Measurements from ENCODE around the gene CFAP97D1.

Gene CFAP97D1

DNA sequence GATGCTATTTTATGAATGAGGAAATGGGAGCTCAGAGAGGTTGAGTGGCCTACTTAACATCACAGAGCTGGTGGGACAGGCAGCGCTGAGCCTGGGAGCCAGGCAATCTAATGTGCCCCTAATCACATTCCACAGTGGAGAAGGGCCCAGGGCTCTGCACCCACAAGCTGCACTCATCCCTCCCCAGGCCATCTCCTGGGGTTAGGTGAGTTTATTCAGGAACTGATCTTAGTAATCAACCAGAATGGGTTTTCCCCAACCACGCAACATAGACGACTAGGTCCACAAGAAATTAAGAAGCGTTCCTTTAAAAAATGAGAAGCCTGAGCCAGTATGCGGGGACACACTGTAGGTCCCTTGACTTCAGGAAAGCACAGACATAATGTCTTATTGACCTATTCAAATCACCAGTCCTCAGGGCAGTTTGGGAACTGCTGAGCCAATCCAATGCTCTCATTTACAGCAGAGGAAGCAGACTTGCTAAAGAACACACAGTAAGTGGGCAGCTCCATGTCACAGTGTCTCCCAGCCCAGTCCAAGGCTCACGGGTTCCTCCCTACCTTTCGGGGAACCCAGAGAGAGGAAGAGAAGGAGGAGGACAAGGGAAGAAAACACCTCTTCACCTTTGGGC, 50.4 kb downstream of the CFAP97D1 start:
- DNase-seq, result peak; percentile 30

DNA sequence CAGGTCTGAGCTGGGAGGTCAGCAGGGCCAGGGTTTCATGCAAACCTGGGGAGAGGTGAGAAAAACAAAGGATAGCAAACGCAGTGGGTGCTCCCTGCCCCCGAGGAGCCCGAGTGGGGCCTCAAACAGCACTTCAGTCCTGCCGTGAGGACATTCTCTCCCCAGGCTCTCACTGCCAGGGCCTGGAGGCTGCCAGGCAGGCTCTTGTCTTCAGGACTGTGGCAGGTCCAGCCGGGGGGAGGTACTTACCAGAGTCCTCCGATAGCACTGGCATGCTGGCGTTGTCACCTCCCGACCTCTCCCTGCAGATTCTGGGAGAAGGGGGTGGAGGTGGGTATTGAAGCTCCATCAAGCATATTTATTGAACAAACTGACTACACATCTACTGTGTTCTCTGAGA, 51.4 kb downstream of the CFAP97D1 start:
- DNase-seq, result no peak

DNA sequence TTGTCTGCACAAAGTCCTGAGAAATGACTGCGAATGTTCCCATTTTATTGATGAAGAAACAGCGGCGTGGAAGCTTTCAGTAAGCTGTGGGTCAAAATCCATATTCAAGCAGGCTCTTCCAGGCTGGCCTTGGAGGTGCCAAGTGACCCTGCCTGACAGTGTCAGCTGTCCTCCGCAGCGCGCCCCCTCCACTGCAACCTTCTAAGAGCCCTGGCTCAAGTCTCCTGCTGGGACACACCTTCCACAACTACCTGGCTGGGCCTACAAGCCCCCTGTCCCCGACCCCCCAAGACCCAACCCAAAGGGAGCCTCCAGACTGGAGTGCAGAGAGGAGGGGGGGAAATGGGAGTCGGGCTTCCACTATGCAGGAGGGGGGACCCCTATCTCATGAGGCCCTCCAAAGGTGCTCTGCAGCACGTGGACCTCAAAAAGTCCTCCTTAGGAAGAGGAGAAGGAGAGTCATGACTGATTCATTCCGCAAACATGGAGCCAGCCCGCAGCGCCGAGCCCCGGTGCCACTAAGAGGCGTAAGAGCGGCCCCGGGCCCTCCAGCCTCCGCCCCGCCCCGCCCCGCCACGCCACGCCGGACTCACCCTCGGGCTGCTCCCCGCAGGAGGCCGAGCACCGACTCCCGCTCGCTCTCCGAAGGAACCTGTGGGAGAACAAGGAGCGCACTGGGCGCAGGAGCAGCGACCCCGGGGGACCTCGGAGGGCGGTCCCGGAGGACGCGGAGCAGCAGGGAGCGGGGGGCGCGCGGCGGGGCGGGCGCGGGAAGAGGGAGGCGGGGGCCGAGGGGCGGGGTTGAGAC, 52.1 kb downstream of the CFAP97D1 start:
- no peak for DNase-seq

DNA sequence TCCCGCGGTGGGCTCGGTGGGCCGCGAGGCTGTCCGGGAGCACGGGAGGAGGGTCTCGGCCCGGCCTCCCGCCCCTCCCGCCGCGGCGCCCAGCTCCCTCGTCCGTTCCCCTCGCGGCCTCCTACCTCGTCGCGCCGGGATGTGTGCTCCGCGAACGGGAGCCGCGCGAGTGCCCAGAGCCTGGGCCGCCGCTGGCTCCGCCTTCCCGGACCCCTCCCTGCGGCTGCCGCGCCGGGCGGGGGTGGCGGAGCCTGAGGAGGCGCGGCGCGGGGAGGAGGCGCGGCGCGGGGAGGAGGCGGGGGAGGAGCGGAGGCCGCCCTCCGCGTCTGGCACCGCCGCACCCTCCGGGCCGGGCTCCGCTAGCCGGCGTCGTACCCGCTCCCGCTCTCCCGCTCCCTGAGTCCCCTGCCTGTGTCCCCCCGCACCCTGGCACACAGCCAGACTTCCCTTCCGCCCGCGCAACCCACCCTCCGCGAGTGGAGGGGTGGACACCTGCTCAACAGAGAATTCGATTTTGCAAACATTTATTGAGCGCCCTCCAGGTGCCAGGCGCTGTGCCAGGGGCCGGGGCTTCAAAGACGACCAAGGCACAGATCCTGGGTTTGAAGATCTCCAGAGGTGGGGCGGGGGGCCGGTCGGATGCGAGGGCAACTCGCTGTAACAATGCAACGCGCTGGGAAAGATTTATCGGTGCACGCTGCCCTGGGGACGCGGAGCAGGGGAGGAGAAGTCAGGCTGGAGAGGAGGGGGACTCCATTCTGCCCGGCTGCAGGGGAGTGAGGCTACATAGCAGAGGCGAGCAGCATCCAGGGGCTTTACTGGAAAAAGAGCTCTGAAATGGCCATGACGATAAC, 53.0 kb downstream of the CFAP97D1 start, which contains the start of gene MPP3:
Gene MPP3, minus strand, starts transcription at position 171 of the 854 bp plus-strand sequence. CDS start 1,240 bp downstream, outside the sequence.
- DNase-seq, result peak; percentile 12

DNA sequence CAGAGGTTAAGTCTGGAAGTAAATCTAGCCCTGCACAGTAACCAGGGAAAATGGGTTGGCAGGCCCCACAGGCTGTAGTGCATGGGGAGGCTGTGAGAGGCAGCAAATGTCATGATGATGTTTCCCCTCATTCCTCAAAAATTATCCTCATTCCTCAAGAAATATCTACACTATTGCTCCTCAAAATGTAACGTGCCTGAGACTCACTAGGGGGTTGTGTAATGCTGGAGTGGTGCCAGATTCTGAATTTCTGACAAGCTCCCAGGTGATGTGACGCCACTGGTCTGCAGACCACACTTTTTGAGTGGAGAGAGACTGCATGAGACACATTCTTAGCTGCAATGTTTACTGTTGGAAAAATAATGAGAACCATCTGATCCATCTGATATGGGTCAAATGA, 53.9 kb downstream of the CFAP97D1 start:
- DNase-seq, result no peak
